HG03196 (cell line): ENCODE results near the gene TRIM58.

Experiments
- ATAC-seq: cut with Tn5 transposase; IDR thresholded peaks from one replicate; pipeline ENCODE4 v1.9.1; 2021; ENCODE audit not compliant: unreplicated experiment

The TRIM58 gene

GRCh38 chr1:247857069-247857984, at the start of gene TRIM58:
TRIM58 (plus strand) TSS chr1:247857187; CDS start chr1:247857247, 60 bp downstream.
- ATAC-seq = no peak

- no peak for ATAC-seq
Observed at GRCh38 chr1:247812637-247813036, 44.4 kb upstream of the TRIM58 start.

GRCh38 chr1:247822060-247822459, 34.9 kb upstream of the TRIM58 start:
- no peak for ATAC-seq

- ATAC-seq = no peak
Observed at GRCh38 chr1:247824023-247824422, 33.0 kb upstream of the TRIM58 start, which contains the start of gene OR14A16. OR14A16 (minus strand) TSS chr1:247824119; CDS start chr1:247815729, 8,390 bp downstream.

GRCh38 chr1:247825362-247825761, 31.6 kb upstream of the TRIM58 start:
- ATAC-seq = no peak

- ATAC-seq = no peak
Observed at GRCh38 chr1:247829656-247830055, 27.3 kb upstream of the TRIM58 start.

- ATAC-seq = no peak
Observed at GRCh38 chr1:247833601-247834000, 23.4 kb upstream of the TRIM58 start.

GRCh38 chr1:247840818-247841217, 16.2 kb upstream of the TRIM58 start:
- no peak for ATAC-seq

DNA sequence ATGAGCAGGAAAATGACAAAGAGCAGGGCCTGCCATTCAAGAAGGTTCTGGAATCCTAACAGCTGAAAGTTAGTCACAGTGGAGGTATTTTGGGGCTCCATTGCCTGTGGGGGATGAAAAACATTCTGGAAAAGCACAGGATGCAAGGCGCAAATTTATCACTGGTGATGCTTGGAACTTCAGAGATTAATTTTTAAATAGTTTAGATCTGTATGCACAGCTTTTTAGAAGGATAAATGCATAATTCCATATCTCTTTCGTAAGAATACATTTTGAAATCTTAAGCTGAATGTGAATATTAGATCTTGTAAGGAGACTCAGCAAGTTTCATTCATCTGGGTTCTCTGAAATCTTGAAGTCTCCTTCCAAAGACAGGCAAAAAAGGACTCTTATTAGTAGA, 15.2 kb upstream of the TRIM58 start, which contains the start of gene OR11L1:
Gene OR11L1, minus strand, starts transcription at position 101 of the 400 bp plus-strand sequence. Its CDS starts 0 bp downstream, at position 101.
- no peak for ATAC-seq

DNA sequence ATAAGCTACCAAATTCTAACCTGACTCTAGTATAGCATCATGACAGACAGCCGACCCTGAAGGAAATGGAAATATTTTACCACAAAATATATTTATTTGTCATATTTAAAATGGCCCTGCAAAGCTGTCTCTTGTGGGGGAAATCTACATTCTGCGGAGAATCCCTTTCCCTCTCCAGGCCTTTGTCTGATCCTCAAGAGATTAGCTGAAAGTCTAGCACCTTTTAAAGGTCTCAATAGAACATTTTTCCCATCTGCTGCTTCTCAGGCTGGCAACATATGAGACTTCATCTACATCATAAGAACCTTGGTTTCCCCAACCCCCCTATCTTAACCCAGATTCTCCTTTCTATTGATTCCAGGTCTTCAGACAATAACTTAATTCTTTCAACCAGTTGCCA, 13.6 kb upstream of the TRIM58 start:
- no peak for ATAC-seq

DNA sequence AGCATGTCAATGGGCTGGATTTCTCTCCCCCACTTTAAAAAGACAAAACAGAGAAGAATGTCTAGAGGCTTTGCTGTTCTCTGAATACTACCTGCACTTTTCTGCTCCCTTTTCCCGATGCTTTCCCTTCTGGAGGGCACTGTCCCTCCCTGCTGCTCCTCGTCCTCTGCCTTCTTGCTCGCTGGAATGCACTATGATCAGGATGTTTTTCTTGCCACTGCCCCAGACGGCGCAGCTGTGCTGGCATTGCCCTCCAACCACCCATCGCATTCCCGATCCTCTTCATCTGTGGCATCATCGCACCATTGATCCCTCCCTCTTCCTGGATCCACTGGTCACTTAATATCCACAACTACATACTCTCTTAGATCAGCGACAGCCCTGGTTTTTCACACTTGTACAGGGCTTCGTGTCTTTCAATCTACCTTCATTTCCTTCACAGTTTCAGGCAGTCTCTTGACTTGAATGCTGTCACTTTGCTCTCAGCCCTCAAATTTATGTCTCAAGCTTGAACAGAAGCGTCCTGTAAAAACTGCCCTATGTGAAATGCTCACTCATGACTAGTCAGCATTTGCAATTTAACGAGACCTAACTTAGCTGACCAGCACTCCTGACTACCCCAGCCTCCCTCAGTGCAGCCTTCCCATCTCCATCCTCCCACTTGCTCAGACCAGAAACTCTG, 11.8 kb upstream of the TRIM58 start:
- no peak for ATAC-seq

DNA sequence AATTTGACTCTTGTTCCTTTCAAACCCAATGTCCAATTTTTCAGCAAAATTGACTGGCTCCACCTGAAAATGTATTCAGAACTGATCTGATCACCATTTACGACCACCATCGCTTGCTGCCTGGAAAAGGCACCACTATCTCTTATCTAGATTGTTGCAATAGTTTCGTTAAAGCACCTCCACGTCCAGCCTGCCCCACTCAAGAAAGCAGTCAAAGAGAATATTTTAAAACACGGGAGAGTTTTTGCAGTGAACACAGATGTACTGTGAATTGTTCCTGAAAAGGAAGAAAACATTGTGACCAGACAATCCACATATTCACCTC, 11.3 kb upstream of the TRIM58 start:
- no peak for ATAC-seq

- no peak for ATAC-seq
Observed at GRCh38 chr1:247848346-247848745, 8.6 kb upstream of the TRIM58 start.

GRCh38 chr1:247849616-247850015, 7.4 kb upstream of the TRIM58 start:
- ATAC-seq = no peak

DNA sequence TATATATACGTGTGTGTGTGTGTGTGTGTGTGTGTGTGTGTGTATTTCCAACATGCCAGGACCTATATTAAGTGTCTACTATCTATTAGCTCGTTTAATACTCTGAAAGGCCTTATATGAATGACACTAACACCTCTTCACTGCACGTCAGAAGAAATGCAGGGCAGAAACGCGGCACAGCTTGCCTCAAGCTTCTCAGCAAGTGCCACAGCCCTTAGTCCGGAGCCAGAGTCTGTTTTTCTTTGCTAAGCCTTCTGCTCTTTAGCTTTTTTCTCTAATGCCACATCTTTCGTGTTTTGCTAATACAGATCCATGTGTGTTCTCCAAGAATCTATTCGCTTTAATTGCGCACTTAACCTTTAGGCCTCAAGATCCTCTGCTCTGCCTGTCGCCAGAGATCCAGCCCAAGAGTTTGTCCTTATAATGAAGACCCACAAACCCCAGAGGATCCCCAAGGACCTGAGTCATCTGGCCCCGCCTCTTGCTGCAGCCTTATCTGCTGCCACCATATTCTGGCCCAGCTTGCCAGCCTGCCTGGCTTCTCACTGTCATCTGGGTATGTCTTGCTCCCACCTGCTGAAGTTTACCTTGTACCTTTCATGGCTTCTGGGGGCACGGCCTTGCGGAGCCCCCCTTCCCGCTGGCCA, 2.0 kb upstream of the TRIM58 start:
- ATAC-seq = no peak

GRCh38 chr1:247855911-247856310, 1.1 kb upstream of the TRIM58 start:
- ATAC-seq = no peak

DNA sequence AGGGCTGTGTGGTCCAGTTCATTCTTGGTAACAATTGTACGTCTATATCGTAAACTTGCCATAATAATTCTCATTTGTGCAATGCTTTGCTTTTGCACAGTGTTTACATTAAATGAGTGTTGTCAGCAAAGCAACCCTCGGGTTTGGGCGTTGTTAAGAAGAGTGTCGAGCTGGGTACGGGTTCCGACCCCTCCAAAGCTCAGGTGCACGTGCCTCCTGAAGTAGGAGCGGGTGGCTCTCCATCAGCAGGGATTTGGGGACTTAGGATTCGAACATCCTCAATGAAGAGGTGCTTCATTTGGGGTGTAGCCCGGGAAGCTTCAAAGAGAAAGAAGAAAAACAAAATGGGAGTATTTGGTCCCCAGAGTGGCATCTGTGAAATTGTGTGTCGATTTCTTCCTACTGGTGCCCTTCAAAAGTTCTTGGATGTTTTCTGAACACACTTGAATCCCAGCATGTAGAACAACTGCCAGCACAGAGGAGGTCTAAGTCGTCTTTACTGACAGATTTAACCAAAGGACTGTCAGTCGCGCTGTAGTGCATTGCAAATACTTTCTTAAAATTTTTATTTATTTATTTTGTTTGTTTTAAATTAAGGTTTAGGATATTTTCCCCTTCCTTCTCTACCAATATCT, 1.1 kb downstream of the TRIM58 start:
- no peak for ATAC-seq

GRCh38 chr1:247862756-247863155, 5.8 kb downstream of the TRIM58 start:
- no peak for ATAC-seq

DNA sequence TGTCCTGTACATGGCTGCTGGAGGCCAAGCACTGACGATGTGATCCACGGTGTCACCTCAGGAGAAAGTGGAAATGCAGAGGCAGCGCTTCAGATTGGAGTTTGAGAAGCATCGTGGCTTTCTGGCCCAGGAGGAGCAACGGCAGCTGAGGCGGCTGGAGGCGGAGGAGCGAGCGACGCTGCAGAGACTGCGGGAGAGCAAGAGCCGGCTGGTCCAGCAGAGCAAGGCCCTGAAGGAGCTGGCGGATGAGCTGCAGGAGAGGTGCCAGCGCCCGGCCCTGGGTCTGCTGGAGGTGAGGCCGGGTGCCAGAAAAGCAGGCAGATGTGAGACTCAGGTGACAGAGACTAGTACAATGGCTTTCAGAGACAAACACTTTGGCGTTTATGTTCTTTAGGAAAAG, 7.7 kb downstream of the TRIM58 start:
- ATAC-seq = no peak

GRCh38 chr1:247865416-247865815, 8.4 kb downstream of the TRIM58 start:
- no peak for ATAC-seq

- ATAC-seq = no peak
Observed at GRCh38 chr1:247883346-247883745, 26.4 kb downstream of the TRIM58 start.
